ENCODE data around the gene KRTAP9-1.

- TF ChIP-seq TBP (CRISPR knock-in tag; IDR thresholded peaks at IDR 0.05) (no peak), THAP7 (CRISPR knock-in tag; IDR thresholded peaks at IDR 0.05) (no peak), CTCF (CRISPR knock-in tag; IDR thresholded peaks at IDR 0.05) (no peak), PREB (CRISPR knock-in tag; IDR thresholded peaks at IDR 0.05) (no peak), MAX (IDR thresholded peaks at IDR 0.05) (no peak), ELF3 (CRISPR knock-in tag; IDR thresholded peaks at IDR 0.05) (no peak), ZNF609 (CRISPR knock-in tag; IDR thresholded peaks at IDR 0.05; ENCODE audit: borderline replicate concordance) (no peak), HOXA7 (CRISPR knock-in tag; IDR thresholded peaks at IDR 0.05) (no peak), ZNF431 (CRISPR knock-in tag; IDR thresholded peaks at IDR 0.05; ENCODE audit: borderline replicate concordance, low read depth) (no peak), MAFK (conservative IDR thresholded peaks at IDR 0.05 in 1 of 2, IDR thresholded peaks at IDR 0.05 in 1 of 2; ENCODE audit: low read length in 2 of 2) (0 out of 4 replicates have a peak, but pooled peaks of 1 of the 2 experiments have one; percentile 2), POLR2AphosphoS5 (IDR thresholded peaks at IDR 0.05; ENCODE audit: low read depth, low read length) (no peak), ARNT (IDR thresholded peaks at IDR 0.05) (no peak), RAD21 (CRISPR knock-in tag; IDR thresholded peaks at IDR 0.05) (no peak), HNRNPH1 (optimal IDR thresholded peaks at IDR 0.05; ENCODE audit: low read depth, low read length) (no peak)
These were observed 10.7 kb upstream of the KRTAP9-1 start for GRCh38 chr17:41178843-41179616.
